ENCODE results near the gene ZBTB48. TPM values are rescaled to one million over a fixed set of nuclear protein-coding genes. Genes with fewer than 3 reads are reported as not detected.

Gene ZBTB48
- total RNA-seq, 1 experiment from 2014 or later: 41.9 TPM

- peaks cover 64% of the 10 kb centered on the region for H3K79me2 ChIP-seq (ENCODE audit: insufficient read depth, low read length)
- H3K9me3 ChIP-seq (ENCODE audit: control insufficient read depth in 1 of 2, insufficient read depth in 1 of 2, low read depth in 1 of 2, low read length in 2 of 2): no peaks in the 10 kb centered on the region
- intact Hi-C loops (cut with micrococcal nuclease): no loop called here
- peaks cover 9% of the 10 kb centered on the region; the same call in 1 of the 2 replicates for H4K20me1 ChIP-seq (ENCODE audit: insufficient read depth)
- no peaks in the 10 kb centered on the region for H3K27me3 ChIP-seq (ENCODE audit: insufficient read depth, low read length)
- H3K9me2 ChIP-seq (ENCODE audit: insufficient read depth): no peaks in the 10 kb centered on the region
- H3K27ac ChIP-seq (ENCODE audit: low read depth, low read length): no peak overlapping the region
- no peak overlapping the region for H3K4me3 ChIP-seq (replicated peaks in 1 of 2; ENCODE audit: low read depth in 1 of 2, low read length in 2 of 2)
- H3K9ac ChIP-seq (ENCODE audit: low read length): no peak overlapping the region
- ChIA-PET RAD21 (ENCODE audit: low non-redundant PET in 1 of 2, low total read pairs in 2 of 2, uncharacterized antibody in 2 of 2, unreplicated experiment in 2 of 2) (no interaction called here), CTCF (no interaction called here), POLR2A (no interaction called here)
- ATAC-seq (no peak), DNase-seq (ENCODE audit: low read depth, low spot score) (no peak)
- no peaks in the 10 kb centered on the region for H3K4me1 ChIP-seq (ENCODE audit: control insufficient read depth in 1 of 2, insufficient read depth in 2 of 2, low read length in 2 of 2)
- no peak overlapping the region for H2AFZ ChIP-seq (ENCODE audit: low read depth, low read length, poor library complexity, severe bottlenecking)
- no peak overlapping the region for H3K4me2 ChIP-seq (ENCODE audit: low read length)
- TF ChIP-seq TCF7L2 (IDR thresholded peaks at IDR 0.05; ENCODE audit: borderline replicate concordance, extremely low read depth, insufficient read depth, insufficient read length) (no peak), SRF (IDR thresholded peaks at IDR 0.05; ENCODE audit: low read depth) (no peak), JUND (IDR thresholded peaks at IDR 0.05) (no peak), YY1 (IDR thresholded peaks at IDR 0.05; ENCODE audit: extremely low read depth, insufficient replicate concordance, low read depth, low read length) (no peak), ELF1 (IDR thresholded peaks at IDR 0.05; ENCODE audit: borderline replicate concordance, low read depth) (no peak), EZH2 (IDR thresholded peaks at IDR 0.05) (no peak), ZFX (IDR thresholded peaks at IDR 0.05) (no peak), FOSL1 (IDR thresholded peaks at IDR 0.05; ENCODE audit: low read depth) (no peak), CEBPB (IDR thresholded peaks at IDR 0.05; ENCODE audit: low read depth) (no peak), EZH2phosphoT487 (IDR thresholded peaks at IDR 0.05; ENCODE audit: borderline replicate concordance) (no peak), ZBTB33 (IDR thresholded peaks at IDR 0.05; ENCODE audit: extremely low read depth, insufficient replicate concordance, low read length) (no peak), POLR2A (IDR thresholded peaks at IDR 0.05; ENCODE audit: borderline replicate concordance, extremely low read depth, insufficient read depth, insufficient read length) (no peak), CBX3 (IDR thresholded peaks at IDR 0.05; ENCODE audit: low read depth) (no peak), SP1 (IDR thresholded peaks at IDR 0.05; ENCODE audit: low read depth) (no peak)
- TF ChIP-seq, protein P1, sequence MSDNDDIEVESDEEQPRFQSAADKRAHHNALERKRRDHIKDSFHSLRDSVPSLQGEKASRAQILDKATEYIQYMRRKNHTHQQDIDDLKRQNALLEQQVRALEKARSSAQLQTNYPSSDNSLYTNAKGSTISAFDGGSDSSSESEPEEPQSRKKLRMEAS (IDR thresholded peaks at IDR 0.05): no peak
- TF ChIP-seq, protein P2, sequence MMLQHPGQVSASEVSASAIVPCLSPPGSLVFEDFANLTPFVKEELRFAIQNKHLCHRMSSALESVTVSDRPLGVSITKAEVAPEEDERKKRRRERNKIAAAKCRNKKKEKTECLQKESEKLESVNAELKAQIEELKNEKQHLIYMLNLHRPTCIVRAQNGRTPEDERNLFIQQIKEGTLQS (IDR thresholded peaks at IDR 0.05): no peak
- TF ChIP-seq, protein P3, sequence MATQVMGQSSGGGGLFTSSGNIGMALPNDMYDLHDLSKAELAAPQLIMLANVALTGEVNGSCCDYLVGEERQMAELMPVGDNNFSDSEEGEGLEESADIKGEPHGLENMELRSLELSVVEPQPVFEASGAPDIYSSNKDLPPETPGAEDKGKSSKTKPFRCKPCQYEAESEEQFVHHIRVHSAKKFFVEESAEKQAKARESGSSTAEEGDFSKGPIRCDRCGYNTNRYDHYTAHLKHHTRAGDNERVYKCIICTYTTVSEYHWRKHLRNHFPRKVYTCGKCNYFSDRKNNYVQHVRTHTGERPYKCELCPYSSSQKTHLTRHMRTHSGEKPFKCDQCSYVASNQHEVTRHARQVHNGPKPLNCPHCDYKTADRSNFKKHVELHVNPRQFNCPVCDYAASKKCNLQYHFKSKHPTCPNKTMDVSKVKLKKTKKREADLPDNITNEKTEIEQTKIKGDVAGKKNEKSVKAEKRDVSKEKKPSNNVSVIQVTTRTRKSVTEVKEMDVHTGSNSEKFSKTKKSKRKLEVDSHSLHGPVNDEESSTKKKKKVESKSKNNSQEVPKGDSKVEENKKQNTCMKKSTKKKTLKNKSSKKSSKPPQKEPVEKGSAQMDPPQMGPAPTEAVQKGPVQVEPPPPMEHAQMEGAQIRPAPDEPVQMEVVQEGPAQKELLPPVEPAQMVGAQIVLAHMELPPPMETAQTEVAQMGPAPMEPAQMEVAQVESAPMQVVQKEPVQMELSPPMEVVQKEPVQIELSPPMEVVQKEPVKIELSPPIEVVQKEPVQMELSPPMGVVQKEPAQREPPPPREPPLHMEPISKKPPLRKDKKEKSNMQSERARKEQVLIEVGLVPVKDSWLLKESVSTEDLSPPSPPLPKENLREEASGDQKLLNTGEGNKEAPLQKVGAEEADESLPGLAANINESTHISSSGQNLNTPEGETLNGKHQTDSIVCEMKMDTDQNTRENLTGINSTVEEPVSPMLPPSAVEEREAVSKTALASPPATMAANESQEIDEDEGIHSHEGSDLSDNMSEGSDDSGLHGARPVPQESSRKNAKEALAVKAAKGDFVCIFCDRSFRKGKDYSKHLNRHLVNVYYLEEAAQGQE (IDR thresholded peaks at IDR 0.05; ENCODE audit: low read depth): no peak
- peaks cover 27 to 76% of the 10 kb centered on the region in 2 experiments for H3K36me3 ChIP-seq (ENCODE audit: control insufficient read depth in 1 of 2, insufficient read depth in 2 of 2, low read length in 2 of 2)
- no TSS peak for BruUV-seq (replicated peaks)
Observed at GRCh38 chr1:6593810-6594209, 14.0 kb downstream of the ZBTB48 start.

All from HCT116 (cell line).